ENCODE results near the gene FSHB. TPM values are rescaled to one million over a fixed set of nuclear protein-coding genes. Genes with fewer than 3 reads are reported as not detected.
"Not testable (repeated sequence)": the region's sequence is repeated elsewhere in the genome, so short reads cannot be mapped to it uniquely, and the experiment has no call there.

Gene FSHB
- total RNA-seq, result not detected
- long read RNA-seq, result 0 reads

- no peaks in the 10 kb centered on the region for H3K4me1 ChIP-seq
- DNase-seq (no peak), ATAC-seq (no peak)
- intact Hi-C loops (cut with DNase I), result no loop called here
- H3K36me3 ChIP-seq, result no peaks in the 10 kb centered on the region
- no peak within 1 kb of the TSS for H3K27ac ChIP-seq
- H3K27me3 ChIP-seq (ENCODE audit: low read depth), result no peaks in the 10 kb centered on the region
- H3K9me3 ChIP-seq, result peaks cover 5% of the 10 kb centered on the region
- H3K4me3 ChIP-seq, result no peak within 1 kb of the TSS
- no peak for TF ChIP-seq CTCF (IDR thresholded peaks at IDR 0.05)
Measured at GRCh38 chr11:30230714-30231113, at the start of gene FSHB. Gene FSHB, plus strand, starts transcription at chr11:30231014. Its CDS starts 889 bp downstream, at chr11:30231903.

- H3K27me3 ChIP-seq (ENCODE audit: low read depth), result no peaks in the 10 kb centered on the region
- no peak overlapping the region for H3K27ac ChIP-seq
- ATAC-seq (no peak), DNase-seq (no peak)
- H3K9me3 ChIP-seq, result peaks cover 7% of the 10 kb centered on the region
- no peak for TF ChIP-seq CTCF (IDR thresholded peaks at IDR 0.05)
- no peak overlapping the region for H3K4me3 ChIP-seq
- H3K36me3 ChIP-seq, result no peaks in the 10 kb centered on the region
- H3K4me1 ChIP-seq, result no peaks in the 10 kb centered on the region
- intact Hi-C loops (cut with DNase I), result no loop called here
Measured at GRCh38 chr11:30186748-30187147, 44.1 kb upstream of the FSHB start.

GRCh38 chr11:30192620-30193019, 38.2 kb upstream of the FSHB start:
- no peaks in the 10 kb centered on the region for H3K4me1 ChIP-seq
- H3K27ac ChIP-seq, result no peak overlapping the region
- no peaks in the 10 kb centered on the region for H3K36me3 ChIP-seq
- TF ChIP-seq CTCF (IDR thresholded peaks at IDR 0.05), result no peak
- no peaks in the 10 kb centered on the region for H3K27me3 ChIP-seq (ENCODE audit: low read depth)
- ATAC-seq (no peak), DNase-seq (no peak)
- no peaks in the 10 kb centered on the region for H3K9me3 ChIP-seq
- no peak overlapping the region for H3K4me3 ChIP-seq
- intact Hi-C loops (cut with DNase I), result no loop called here

GRCh38 chr11:30196400-30197206, 34.2 kb upstream of the FSHB start:
- intact Hi-C loops (cut with DNase I), result no loop called here
- DNase-seq, result peak; percentile 52
- no peaks in the 10 kb centered on the region for H3K4me1 ChIP-seq
- H3K27me3 ChIP-seq (ENCODE audit: low read depth), result no peaks in the 10 kb centered on the region
- no peaks in the 10 kb centered on the region for H3K9me3 ChIP-seq
- no peak overlapping the region for H3K27ac ChIP-seq
- peak; percentile 81 to 85 for ATAC-seq
- TF ChIP-seq CTCF (IDR thresholded peaks at IDR 0.05), result peak; percentile 78
- H3K4me3 ChIP-seq, result no peak overlapping the region
- H3K36me3 ChIP-seq, result no peaks in the 10 kb centered on the region

- Histone ChIP-seq H3K36me3 (no peaks in the 10 kb centered on the region), H3K4me3 (no peak overlapping the region), H3K4me1 (no peaks in the 10 kb centered on the region), H3K9me3 (no peaks in the 10 kb centered on the region), H3K27ac (no peak overlapping the region), H3K27me3 (ENCODE audit: low read depth) (no peaks in the 10 kb centered on the region)
- no peak for TF ChIP-seq CTCF (IDR thresholded peaks at IDR 0.05)
- ATAC-seq, result no peak
- DNase-seq, result no peak
- intact Hi-C loops (cut with DNase I), result no loop called here
Measured at GRCh38 chr11:30197869-30198268, 32.9 kb upstream of the FSHB start.

GRCh38 chr11:30202989-30203388, 27.8 kb upstream of the FSHB start:
- H3K9me3 ChIP-seq; H3K4me1 ChIP-seq; H3K36me3 ChIP-seq; H3K27ac ChIP-seq; ATAC-seq; intact Hi-C loops (cut with DNase I); H3K27me3 ChIP-seq (ENCODE audit: low read depth); H3K4me3 ChIP-seq; DNase-seq: not testable (repeated sequence)
